Colonic mucosa (tissue), 4 donors: ENCODE data around the gene CD302. TPM values are rescaled to one million over a fixed set of nuclear protein-coding genes. Genes with fewer than 3 reads are reported as not detected.

Experiments used
- DNase-seq: peaks from one replicate; pipeline ENCODE4 v3.0.0-alpha.2; 2020
- H3K27ac ChIP-seq: fragments of 200-600 bp; one replicate; pipeline ENCODE4 v1.8.0; 2021
- H3K27me3 ChIP-seq: fragments of 200-600 bp; one replicate; pipeline ENCODE4 v1.8.0; 2021
- H3K36me3 ChIP-seq: fragments of 200-600 bp; one replicate; pipeline ENCODE4 v1.8.0; 2021
- H3K4me1 ChIP-seq: fragments of 200-600 bp; one replicate; pipeline ENCODE4 v1.8.0; 2021; ENCODE audit warnings: mild to moderate bottlenecking
- H3K4me3 ChIP-seq: fragments of 200-600 bp; one replicate; pipeline ENCODE4 v1.8.0; 2021
- H3K9ac ChIP-seq, 2 donors: one replicate each; pipeline ENCODE4 v1.7.0; 2013; ENCODE audit warnings: control low read depth in 2 of 2, low read depth in 2 of 2, low read length in 2 of 2
- H3K9me3 ChIP-seq: fragments of 200-600 bp; one replicate; pipeline ENCODE4 v1.8.0; 2021
- CTCF ChIP-seq: fragments of 200-600 bp; IDR thresholded peaks from one replicate; pipeline ENCODE4 v1.8.0; 2022; ENCODE audit warnings: antibody characterized with exemption, mild to moderate bottlenecking
- intact Hi-C: fragments of 100-400 bp; cut with DNase I; formaldehyde crosslinking; loops from one replicate; pipeline ENCODE4 v1.14.1; 2022
- total RNA-seq, 2 donors: library from RNA; stranded (reverse); fragmentation: NEBNext Ultra II Directional in 1 of 2; extraction: Animal tissue kit (Norgen Biotek cat#: 25700) in 1 of 2; gene quantifications; one replicate each; pipeline ENCODE4 v1.2.1, GENCODE V29; 2021
- donor health status: healthy.
- donor health status: DM: no; HTN: no; CAD: no.
- donor health status: DM: no; HTN: no; CAD: no.

The CD302 gene
- total RNA-seq, 2 donors from 2014 or later: 8.5 to 15.1 TPM

- Histone ChIP-seq H3K4me1 (no peaks in the 10 kb centered on the region), H3K4me3 (no peak overlapping the region), H3K27ac (no peak overlapping the region), H3K9me3 (no peaks in the 10 kb centered on the region), H3K27me3 (no peaks in the 10 kb centered on the region), H3K9ac (no peak overlapping the region), H3K36me3 (no peaks in the 10 kb centered on the region)
- intact Hi-C loops: no loop called here
- no peak for TF ChIP-seq CTCF
- no peak for DNase-seq
Measured at GRCh38 chr2:159802673-159803072, 4.7 kb upstream of the CD302 start.

- no peaks in the 10 kb centered on the region for H3K9me3 ChIP-seq
- H3K27ac ChIP-seq: no peak overlapping the region
- H3K9ac ChIP-seq: no peak overlapping the region
- no peaks in the 10 kb centered on the region for H3K36me3 ChIP-seq
- no peaks in the 10 kb centered on the region for H3K4me1 ChIP-seq
- no peak overlapping the region for H3K4me3 ChIP-seq
- intact Hi-C loops: no loop called here
- TF ChIP-seq CTCF: no peak
- DNase-seq: no peak
- H3K27me3 ChIP-seq: no peaks in the 10 kb centered on the region
Measured at GRCh38 chr2:159799833-159800232, 1.8 kb upstream of the CD302 start.

GRCh38 chr2:159798376-159798725 lies 343 bp upstream of the CD302 start:
- Histone ChIP-seq H3K27ac (peak overlapping the region; percentile 77), H3K9ac (peak overlapping the region; percentile 32 to 82), H3K9me3 (no peaks in the 10 kb centered on the region), H3K36me3 (no peaks in the 10 kb centered on the region), H3K4me3 (peak overlapping the region; percentile 80), H3K27me3 (no peaks in the 10 kb centered on the region), H3K4me1 (no peaks in the 10 kb centered on the region)
- intact Hi-C loops: no loop called here
- DNase-seq: no peak
- TF ChIP-seq CTCF: no peak

GRCh38 chr2:159797225-159797542 lies 824 bp downstream of the CD302 start:
- Histone ChIP-seq H3K27me3 (no peaks in the 10 kb centered on the region), H3K4me3 (peak overlapping the region; percentile 80), H3K27ac (peak overlapping the region; percentile 77), H3K9ac (peak overlapping the region in 1 of 2 donors; percentile 86), H3K9me3 (no peaks in the 10 kb centered on the region), H3K4me1 (no peaks in the 10 kb centered on the region), H3K36me3 (no peaks in the 10 kb centered on the region)
- intact Hi-C loops: no loop called here
- no peak for DNase-seq
- no peak for TF ChIP-seq CTCF

GRCh38 chr2:159795841-159796690 lies 1.9 kb downstream of the CD302 start:
- Histone ChIP-seq H3K4me1 (no peaks in the 10 kb centered on the region), H3K9ac (no peak overlapping the region), H3K27me3 (no peaks in the 10 kb centered on the region), H3K4me3 (peak overlapping the region; percentile 80), H3K9me3 (no peaks in the 10 kb centered on the region), H3K27ac (no peak overlapping the region), H3K36me3 (no peaks in the 10 kb centered on the region)
- no peak for DNase-seq
- no peak for TF ChIP-seq CTCF
- intact Hi-C loops: no loop called here
